AG10803 (cell line): ENCODE data around the gene AGAP1.

Source experiments
- DNase-seq: peaks from one replicate; pipeline ENCODE4 v3.0.0; 2010; ENCODE audit warnings: low read depth
- H3K4me3 ChIP-seq: 2 replicates; pipeline ENCODE4 v1.5.1; 2011; ENCODE audit warnings: mild to moderate bottlenecking, low read length, control low read depth
- TF ChIP-seq, protein P1 (sequence below): conservative IDR thresholded peaks from 2 replicates; pipeline ENCODE4 v1.5.1; 2011; ENCODE audit warnings: mild to moderate bottlenecking, low read length, control low read depth, inconsistent platforms

The AGAP1 gene

DNA sequence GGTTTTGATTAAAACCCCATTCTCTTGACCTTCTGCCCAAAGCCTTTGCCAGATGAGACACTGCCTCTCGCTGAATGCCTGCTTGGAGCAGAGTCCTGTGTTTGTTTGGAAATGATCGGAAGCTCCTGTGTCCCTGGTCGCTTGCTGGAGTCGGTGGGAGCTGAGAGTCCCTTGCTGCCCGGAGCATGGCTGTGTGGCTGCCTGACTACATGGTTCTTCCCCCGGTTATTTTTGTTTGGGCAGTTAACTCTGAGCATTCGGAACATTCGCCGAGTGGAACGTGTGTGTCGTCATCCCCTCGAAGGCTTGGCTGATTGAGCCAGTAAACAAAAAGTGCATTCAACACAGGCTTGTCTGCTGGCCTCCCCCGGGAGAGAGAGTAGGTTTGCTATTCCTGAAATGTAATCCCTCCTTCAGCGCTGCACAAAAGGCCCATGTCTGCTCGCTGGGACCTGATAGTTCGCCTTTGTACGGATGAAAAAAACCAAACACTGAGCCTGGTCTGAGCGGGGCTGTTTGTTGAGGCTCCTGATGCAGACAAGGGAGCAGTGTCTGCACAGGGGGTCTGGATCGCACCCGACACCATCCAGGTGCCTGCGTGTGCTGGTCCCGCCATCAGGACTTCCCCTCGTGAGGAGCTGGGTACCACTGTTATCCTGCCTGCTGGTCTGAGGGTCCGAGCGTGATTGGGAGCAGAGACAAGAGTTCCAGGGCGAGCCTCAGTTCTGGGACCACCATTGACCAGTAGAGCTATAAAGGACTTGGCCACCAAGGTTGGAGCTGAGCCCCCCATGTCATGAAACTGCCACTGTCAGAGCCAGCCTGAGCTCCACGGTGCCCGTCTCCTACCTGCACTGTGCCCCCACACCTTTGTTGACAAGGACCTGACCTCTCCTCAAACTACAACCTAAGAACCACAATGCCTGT lies 83.8 kb downstream of the AGAP1 start:
- DNase-seq: peak; percentile 31
- H3K4me3 ChIP-seq: peak overlapping the region; percentile 3; the same call in 1 of the 2 replicates
- TF ChIP-seq, protein P1, sequence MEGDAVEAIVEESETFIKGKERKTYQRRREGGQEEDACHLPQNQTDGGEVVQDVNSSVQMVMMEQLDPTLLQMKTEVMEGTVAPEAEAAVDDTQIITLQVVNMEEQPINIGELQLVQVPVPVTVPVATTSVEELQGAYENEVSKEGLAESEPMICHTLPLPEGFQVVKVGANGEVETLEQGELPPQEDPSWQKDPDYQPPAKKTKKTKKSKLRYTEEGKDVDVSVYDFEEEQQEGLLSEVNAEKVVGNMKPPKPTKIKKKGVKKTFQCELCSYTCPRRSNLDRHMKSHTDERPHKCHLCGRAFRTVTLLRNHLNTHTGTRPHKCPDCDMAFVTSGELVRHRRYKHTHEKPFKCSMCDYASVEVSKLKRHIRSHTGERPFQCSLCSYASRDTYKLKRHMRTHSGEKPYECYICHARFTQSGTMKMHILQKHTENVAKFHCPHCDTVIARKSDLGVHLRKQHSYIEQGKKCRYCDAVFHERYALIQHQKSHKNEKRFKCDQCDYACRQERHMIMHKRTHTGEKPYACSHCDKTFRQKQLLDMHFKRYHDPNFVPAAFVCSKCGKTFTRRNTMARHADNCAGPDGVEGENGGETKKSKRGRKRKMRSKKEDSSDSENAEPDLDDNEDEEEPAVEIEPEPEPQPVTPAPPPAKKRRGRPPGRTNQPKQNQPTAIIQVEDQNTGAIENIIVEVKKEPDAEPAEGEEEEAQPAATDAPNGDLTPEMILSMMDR: no peak

DNA sequence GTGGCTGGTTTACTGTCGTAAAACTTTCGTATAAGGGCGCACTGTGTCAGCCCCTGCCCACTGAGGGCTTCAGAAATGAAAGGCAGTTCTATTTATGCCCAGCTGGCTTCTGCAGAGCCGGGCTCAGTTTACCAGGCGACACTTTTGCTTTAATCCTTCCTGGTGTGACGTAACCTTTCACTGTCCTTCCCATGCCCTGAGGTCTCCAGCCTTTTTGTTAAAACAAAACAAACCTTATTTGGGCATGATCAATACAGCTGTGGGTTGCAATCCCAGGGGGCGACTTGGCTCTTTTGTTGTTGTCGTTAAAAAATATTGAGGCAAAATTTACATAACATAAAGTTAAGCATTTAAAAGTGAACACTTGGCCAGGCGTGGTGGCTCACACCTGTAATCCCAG lies 85.3 kb downstream of the AGAP1 start:
- no peak overlapping the region for H3K4me3 ChIP-seq
- DNase-seq: no peak
- TF ChIP-seq, protein P1: no peak

DNA sequence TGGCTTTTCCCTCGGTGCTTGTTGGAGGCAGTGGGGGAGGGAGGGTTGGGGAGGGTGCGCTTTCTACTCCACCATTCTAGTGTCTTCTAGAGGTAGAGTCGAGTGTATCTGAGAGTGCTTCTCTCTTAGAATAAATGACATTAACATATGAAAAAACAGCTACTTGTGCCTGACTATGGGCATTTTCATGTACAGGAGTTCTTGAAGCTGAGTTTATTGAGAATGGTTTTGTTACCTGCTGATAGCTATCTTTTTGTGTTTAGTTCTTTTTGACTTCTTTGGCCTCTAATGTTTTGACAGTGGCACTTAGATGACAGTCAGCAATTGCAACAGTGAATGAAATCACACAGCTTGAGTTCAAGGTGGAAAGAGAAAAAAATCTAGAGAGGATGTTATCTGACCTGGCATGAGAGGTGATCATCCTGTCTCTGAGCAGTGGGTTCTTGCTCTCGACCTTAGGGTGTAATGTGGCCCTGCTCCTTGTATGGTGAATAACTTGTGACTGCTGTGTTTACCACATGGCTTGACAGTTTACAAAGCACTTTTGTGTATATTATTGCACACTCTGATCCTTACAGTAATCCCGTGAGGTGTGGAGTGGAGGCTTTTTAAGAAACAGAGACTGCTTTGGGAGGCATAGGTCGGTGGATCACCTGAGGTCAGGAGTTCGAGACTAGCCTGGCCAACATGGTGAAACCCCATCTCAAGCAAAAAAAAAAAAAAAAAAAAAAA lies 86.7 kb downstream of the AGAP1 start:
- TF ChIP-seq, protein P1: no peak
- H3K4me3 ChIP-seq: no peak overlapping the region
- DNase-seq: no peak

DNA sequence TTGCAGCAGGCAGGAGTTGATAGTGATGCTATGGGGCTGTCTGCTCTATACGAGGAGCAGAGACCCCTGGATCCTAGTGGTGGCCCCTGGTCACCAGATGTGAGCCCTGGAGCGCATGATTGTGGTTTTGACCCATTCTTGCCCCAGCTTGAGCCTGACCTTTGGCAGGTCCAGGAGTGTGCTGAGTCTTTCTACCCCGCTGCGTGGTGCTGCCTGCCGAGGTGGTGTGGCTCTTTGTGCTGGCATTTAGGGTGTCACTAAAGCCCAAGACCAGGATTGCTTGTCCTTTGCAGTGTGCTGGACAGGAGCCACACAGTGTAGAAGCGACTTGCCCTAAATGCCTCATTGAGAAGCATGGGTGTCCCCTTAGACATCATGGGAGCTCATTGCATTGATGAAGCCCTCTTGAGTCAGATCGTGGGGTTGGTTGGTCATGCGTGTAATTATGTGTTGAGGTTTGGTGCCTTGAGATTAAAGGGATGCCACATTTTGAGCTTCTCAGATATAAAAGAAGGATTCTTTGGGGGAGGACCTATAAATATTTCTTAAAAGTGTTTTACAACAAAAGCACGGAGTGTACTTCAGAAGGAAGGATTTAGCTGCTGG lies 88.3 kb downstream of the AGAP1 start:
- TF ChIP-seq, protein P1: no peak
- no peak overlapping the region for H3K4me3 ChIP-seq

DNA sequence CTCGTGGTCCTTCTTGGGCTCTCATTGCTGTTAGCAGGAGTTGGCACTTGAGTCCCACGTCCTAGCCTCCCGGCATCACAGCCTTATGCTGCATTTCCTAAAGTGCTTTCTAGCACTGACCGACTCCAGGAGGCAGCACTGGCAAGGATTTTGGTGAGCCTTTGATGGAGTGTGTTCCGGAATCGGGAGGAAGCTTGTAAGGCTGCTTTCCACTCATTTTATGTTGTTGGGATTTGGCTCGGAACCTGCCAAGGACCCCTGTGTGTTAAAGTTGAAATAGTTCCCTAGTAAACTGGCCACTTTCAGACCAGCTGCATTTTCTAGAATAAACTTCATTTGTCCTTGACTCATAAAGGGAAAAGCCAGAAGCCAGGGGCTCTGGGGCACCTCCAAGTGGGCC lies 88.9 kb downstream of the AGAP1 start:
- no peak for DNase-seq
- no peak overlapping the region for H3K4me3 ChIP-seq
- TF ChIP-seq, protein P1: no peak

More for the DNA sequence above, 88.3 kb downstream of the AGAP1 start:
- no peak for DNase-seq

DNA sequence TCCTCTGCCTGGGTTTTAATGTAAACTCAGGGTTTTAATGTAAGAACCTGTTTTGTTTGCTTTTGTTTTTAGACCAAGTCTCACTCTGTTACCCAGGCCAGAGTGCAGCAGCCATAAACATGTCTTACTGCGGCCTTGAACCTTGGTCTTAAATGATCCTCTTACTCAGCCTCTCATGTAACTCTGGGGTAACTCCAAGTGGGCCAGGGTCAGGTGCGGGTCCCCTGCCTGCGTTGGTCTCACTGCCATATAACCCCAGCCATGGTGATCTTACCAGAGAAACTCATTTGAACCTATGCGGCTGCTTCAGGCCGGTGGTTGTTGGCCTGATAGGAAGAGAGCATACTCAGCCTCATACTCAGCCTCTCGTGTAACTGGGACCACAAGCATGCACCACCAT lies 89.3 kb downstream of the AGAP1 start:
- no peak for DNase-seq
- H3K4me3 ChIP-seq: no peak overlapping the region
- TF ChIP-seq, protein P1: no peak
